ENCODE results near the gene CALN1.

Gene CALN1

GRCh38 chr7:72279203-72279602, 132.9 kb downstream of the CALN1 start:
- DNase-seq (ENCODE audit: low read depth): no peak
- H3K4me3 ChIP-seq (ENCODE audit: low read depth, low read length): no peak overlapping the region
- no peak for TF ChIP-seq CTCF (IDR thresholded peaks at IDR 0.05; ENCODE audit: control insufficient read depth, extremely low read depth, insufficient read depth)

- H3K4me3 ChIP-seq (ENCODE audit: low read depth, low read length): no peak overlapping the region
- no peak for DNase-seq (ENCODE audit: low read depth)
- peak; percentile 27; the same call in 1 of the 2 replicates for TF ChIP-seq CTCF (IDR thresholded peaks at IDR 0.05; ENCODE audit: control insufficient read depth, extremely low read depth, insufficient read depth)
Observed at GRCh38 chr7:72278550-72278949, 133.6 kb downstream of the CALN1 start.

- no peak overlapping the region for H3K4me3 ChIP-seq (ENCODE audit: low read depth, low read length)
- TF ChIP-seq CTCF (IDR thresholded peaks at IDR 0.05; ENCODE audit: control insufficient read depth, extremely low read depth, insufficient read depth): no peak
- DNase-seq (ENCODE audit: low read depth): no peak
Observed at GRCh38 chr7:72275382-72276070, 136.6 kb downstream of the CALN1 start.

- DNase-seq (ENCODE audit: low read depth): no peak
- no peak overlapping the region for H3K4me3 ChIP-seq (ENCODE audit: low read depth, low read length)
- TF ChIP-seq CTCF (IDR thresholded peaks at IDR 0.05; ENCODE audit: control insufficient read depth, extremely low read depth, insufficient read depth): no peak
Observed at GRCh38 chr7:72272479-72272878, 139.7 kb downstream of the CALN1 start.

GRCh38 chr7:72268796-72269195, 143.3 kb downstream of the CALN1 start:
- DNase-seq (ENCODE audit: low read depth): no peak
- no peak overlapping the region for H3K4me3 ChIP-seq (ENCODE audit: low read depth, low read length)
- no peak for TF ChIP-seq CTCF (IDR thresholded peaks at IDR 0.05; ENCODE audit: control insufficient read depth, extremely low read depth, insufficient read depth)

GRCh38 chr7:72268090-72268489, 144.0 kb downstream of the CALN1 start:
- no peak for TF ChIP-seq CTCF (IDR thresholded peaks at IDR 0.05; ENCODE audit: control insufficient read depth, extremely low read depth, insufficient read depth)
- H3K4me3 ChIP-seq (ENCODE audit: low read depth, low read length): no peak overlapping the region
- no peak for DNase-seq (ENCODE audit: low read depth)

- DNase-seq (ENCODE audit: low read depth): no peak
- H3K4me3 ChIP-seq (ENCODE audit: low read depth, low read length): no peak overlapping the region
- no peak for TF ChIP-seq CTCF (IDR thresholded peaks at IDR 0.05; ENCODE audit: control insufficient read depth, extremely low read depth, insufficient read depth)
Observed at GRCh38 chr7:72267291-72267800, 144.8 kb downstream of the CALN1 start.
